Panc1 (cell line): ENCODE results near the gene SYNE1.

Source experiments
- POLR2AphosphoS5 ChIP-seq: IDR thresholded peaks from 2 replicates; pipeline ENCODE4 v1.6.1; 2012; ENCODE audit warnings: mild to moderate bottlenecking, low read depth, low read length, moderate library complexity
- SIN3A ChIP-seq: IDR thresholded peaks from 2 replicates; pipeline ENCODE4 v1.6.1; 2012; ENCODE audit warnings: low read depth, mild to moderate bottlenecking, low read length, moderate library complexity, borderline replicate concordance; ENCODE audit not compliant: insufficient read depth
- TF ChIP-seq, protein P1 (sequence below): fragments of 450-650 bp; IDR thresholded peaks from 2 replicates; pipeline ENCODE4 v1.5.1; 2017; ENCODE audit warnings: mild to moderate bottlenecking

DNA sequence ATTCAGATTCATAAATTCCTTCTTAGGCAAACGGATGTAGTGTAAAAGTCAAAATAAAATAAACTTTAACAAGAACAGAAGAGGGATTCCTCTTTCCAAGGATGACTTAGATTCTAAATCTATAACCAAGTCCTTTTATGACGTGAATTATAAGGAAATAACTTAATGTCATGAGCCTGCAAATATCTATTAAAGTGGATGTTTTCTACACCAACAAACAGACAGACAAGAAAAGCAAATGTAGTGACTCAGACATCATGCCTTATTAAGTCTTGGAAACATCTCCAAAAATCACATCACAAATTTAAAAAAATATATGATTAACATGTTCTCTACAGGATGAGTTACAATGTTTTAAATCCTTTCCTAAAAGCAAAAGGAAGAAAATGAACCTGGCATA, 432.6 kb downstream of the SYNE1 start:
- TF ChIP-seq, protein P1, sequence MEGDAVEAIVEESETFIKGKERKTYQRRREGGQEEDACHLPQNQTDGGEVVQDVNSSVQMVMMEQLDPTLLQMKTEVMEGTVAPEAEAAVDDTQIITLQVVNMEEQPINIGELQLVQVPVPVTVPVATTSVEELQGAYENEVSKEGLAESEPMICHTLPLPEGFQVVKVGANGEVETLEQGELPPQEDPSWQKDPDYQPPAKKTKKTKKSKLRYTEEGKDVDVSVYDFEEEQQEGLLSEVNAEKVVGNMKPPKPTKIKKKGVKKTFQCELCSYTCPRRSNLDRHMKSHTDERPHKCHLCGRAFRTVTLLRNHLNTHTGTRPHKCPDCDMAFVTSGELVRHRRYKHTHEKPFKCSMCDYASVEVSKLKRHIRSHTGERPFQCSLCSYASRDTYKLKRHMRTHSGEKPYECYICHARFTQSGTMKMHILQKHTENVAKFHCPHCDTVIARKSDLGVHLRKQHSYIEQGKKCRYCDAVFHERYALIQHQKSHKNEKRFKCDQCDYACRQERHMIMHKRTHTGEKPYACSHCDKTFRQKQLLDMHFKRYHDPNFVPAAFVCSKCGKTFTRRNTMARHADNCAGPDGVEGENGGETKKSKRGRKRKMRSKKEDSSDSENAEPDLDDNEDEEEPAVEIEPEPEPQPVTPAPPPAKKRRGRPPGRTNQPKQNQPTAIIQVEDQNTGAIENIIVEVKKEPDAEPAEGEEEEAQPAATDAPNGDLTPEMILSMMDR: no peak
- no peak for TF ChIP-seq SIN3A
- no peak for TF ChIP-seq POLR2AphosphoS5
